Smooth muscle cell (in vitro differentiated cells): ENCODE results near the gene ISYNA1. TPM values are rescaled to one million over a fixed set of nuclear protein-coding genes. Genes with fewer than 3 reads are reported as not detected.

Experiments
- DNase-seq: peaks from one replicate; lab custom pipeline; 2025; ENCODE audit not compliant: unreplicated experiment; lab: John Stamatoyannopoulos, UW
- H2AFZ ChIP-seq: fragments of 200-600 bp; sonication (generic); 2 replicates; pipeline ENCODE4 v1.6.0; 2016; ENCODE audit warnings: antibody characterized with exemption, low read depth, mild to moderate bottlenecking
- H3F3A ChIP-seq: fragments of 200-600 bp; sonication (generic); 2 replicates; pipeline ENCODE4 v1.6.0; 2017; ENCODE audit warnings: antibody characterized with exemption, low read depth
- H3K27ac ChIP-seq: fragments of 200-600 bp; sonication (generic); 2 replicates; pipeline ENCODE4 v1.5.1; 2016; ENCODE audit warnings: low read depth, mild to moderate bottlenecking
- H3K27me3 ChIP-seq: fragments of 200-600 bp; sonication (generic); 2 replicates; pipeline ENCODE4 v1.6.1; 2016; ENCODE audit warnings: low read depth, mild to moderate bottlenecking
- H3K36me3 ChIP-seq: fragments of 200-600 bp; sonication (generic); 2 replicates; pipeline ENCODE4 v1.5.1; 2016; ENCODE audit warnings: low read depth
- H3K4me1 ChIP-seq: fragments of 200-600 bp; sonication (generic); 2 replicates; pipeline ENCODE4 v1.5.1; 2016; ENCODE audit warnings: low read depth
- H3K4me2 ChIP-seq: fragments of 200-600 bp; sonication (generic); 2 replicates; pipeline ENCODE4 v1.6.0; 2016; ENCODE audit warnings: mild to moderate bottlenecking
- H3K4me3 ChIP-seq: fragments of 200-600 bp; sonication (generic); 2 replicates; pipeline ENCODE4 v1.5.1; 2016; ENCODE audit warnings: mild to moderate bottlenecking
- H3K79me2 ChIP-seq: fragments of 200-600 bp; sonication (generic); 2 replicates; pipeline ENCODE4 v1.6.0; 2016; ENCODE audit warnings: low read depth, mild to moderate bottlenecking
- H3K9ac ChIP-seq: fragments of 200-600 bp; sonication (generic); 2 replicates; pipeline ENCODE4 v1.6.0; 2016; ENCODE audit warnings: low read depth
- H3K9me3 ChIP-seq: fragments of 200-600 bp; sonication (generic); replicated peaks from 2 replicates; pipeline ENCODE4 v1.5.1; 2016; ENCODE audit warnings: low read depth
- H4K20me1 ChIP-seq: fragments of 200-600 bp; sonication (generic); 2 replicates; pipeline ENCODE4 v1.6.0; 2016; ENCODE audit warnings: low read depth
- WGBS: methylation state at CpG from one replicate; pipeline ENCODE4 v1.1.7; 2016; ENCODE audit warnings: low lambda C conversion rate; 5-methylcytosine and 5-hydroxymethylcytosine counted together
- polyA plus RNA-seq: library from polyadenylated mRNA; unstranded; fragments of >200 nt; fragmentation: Nextera tagmentation; extraction: Ambion mirVana; gene quantifications from 2 replicates; pipeline ENCODE4 v1.2.1, GENCODE V29; 2016
- total RNA-seq: library from RNA; depleted of rRNA; stranded (reverse); fragments of >200 nt; gene quantifications from 2 replicates; pipeline ENCODE4 v1.2.3, GENCODE V29; 2014
- TF ChIP-seq, protein P1 (sequence below): fragments of 200-600 bp; sonication (generic); IDR thresholded peaks from 2 replicates; pipeline ENCODE4 v1.5.1; 2017; ENCODE audit warnings: borderline replicate concordance, mild to moderate bottlenecking, antibody characterized with exemption; ENCODE audit not compliant: insufficient read depth, poor library complexity, severe bottlenecking

ISYNA1 gene
- total and polyA plus RNA-seq, 2 experiments from 2014 or later: 56.9 to 60.1 TPM

DNA sequence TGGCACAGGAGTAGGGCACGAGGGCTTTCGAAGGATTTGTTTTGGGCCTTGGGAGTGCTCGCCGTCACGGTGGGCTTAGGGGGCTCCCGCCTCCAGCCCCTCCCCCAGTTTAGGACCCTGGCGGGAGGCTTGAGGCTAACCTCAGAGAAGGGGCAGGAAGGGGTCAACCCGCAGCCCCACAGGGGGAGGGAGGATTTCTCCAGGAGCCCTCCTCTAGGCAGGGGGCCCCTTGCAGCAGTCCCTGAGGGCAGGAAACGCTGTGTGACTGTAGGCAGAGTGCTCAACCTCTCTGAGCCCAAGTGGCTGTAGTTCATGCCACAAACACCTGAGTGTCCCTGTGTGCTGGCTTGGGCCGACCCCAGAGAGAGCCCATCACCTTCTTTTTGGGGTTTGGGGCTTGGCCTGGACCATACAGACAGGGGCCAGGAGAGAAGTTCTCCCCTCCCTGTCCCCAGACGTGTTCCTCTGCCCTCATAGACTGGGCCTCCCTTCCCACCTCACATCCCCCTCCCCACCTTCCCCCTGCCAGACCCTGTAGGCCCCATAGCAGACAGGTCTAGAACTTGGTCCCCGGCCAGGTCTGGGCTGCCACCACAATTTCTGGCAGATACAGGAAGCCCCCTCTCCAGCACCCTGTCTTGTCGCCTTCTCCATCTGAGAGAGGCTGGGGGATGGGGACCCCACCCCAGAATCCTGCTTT, 8.1 kb downstream of the ISYNA1 start:
- Histone ChIP-seq H3F3A (peaks cover 8% of the 10 kb centered on the region), H3K36me3 (no peaks in the 10 kb centered on the region), H3K4me2 (peak overlapping the region; percentile 90), H3K4me3 (peak overlapping the region; percentile 63), H3K27ac (peak overlapping the region; percentile 97), H4K20me1 (peaks cover 26% of the 10 kb centered on the region), H3K9me3 (no peaks in the 10 kb centered on the region), H3K27me3 (no peaks in the 10 kb centered on the region), H3K4me1 (peaks cover 26% of the 10 kb centered on the region), H3K79me2 (peaks cover 8% of the 10 kb centered on the region), H2AFZ (no peak overlapping the region), H3K9ac (peak overlapping the region; percentile 94)
- no peak for DNase-seq
- TF ChIP-seq, protein P1, sequence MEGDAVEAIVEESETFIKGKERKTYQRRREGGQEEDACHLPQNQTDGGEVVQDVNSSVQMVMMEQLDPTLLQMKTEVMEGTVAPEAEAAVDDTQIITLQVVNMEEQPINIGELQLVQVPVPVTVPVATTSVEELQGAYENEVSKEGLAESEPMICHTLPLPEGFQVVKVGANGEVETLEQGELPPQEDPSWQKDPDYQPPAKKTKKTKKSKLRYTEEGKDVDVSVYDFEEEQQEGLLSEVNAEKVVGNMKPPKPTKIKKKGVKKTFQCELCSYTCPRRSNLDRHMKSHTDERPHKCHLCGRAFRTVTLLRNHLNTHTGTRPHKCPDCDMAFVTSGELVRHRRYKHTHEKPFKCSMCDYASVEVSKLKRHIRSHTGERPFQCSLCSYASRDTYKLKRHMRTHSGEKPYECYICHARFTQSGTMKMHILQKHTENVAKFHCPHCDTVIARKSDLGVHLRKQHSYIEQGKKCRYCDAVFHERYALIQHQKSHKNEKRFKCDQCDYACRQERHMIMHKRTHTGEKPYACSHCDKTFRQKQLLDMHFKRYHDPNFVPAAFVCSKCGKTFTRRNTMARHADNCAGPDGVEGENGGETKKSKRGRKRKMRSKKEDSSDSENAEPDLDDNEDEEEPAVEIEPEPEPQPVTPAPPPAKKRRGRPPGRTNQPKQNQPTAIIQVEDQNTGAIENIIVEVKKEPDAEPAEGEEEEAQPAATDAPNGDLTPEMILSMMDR: no peak
- WGBS: 46% methylated on average over 10 of the region's 13 CpGs

DNA sequence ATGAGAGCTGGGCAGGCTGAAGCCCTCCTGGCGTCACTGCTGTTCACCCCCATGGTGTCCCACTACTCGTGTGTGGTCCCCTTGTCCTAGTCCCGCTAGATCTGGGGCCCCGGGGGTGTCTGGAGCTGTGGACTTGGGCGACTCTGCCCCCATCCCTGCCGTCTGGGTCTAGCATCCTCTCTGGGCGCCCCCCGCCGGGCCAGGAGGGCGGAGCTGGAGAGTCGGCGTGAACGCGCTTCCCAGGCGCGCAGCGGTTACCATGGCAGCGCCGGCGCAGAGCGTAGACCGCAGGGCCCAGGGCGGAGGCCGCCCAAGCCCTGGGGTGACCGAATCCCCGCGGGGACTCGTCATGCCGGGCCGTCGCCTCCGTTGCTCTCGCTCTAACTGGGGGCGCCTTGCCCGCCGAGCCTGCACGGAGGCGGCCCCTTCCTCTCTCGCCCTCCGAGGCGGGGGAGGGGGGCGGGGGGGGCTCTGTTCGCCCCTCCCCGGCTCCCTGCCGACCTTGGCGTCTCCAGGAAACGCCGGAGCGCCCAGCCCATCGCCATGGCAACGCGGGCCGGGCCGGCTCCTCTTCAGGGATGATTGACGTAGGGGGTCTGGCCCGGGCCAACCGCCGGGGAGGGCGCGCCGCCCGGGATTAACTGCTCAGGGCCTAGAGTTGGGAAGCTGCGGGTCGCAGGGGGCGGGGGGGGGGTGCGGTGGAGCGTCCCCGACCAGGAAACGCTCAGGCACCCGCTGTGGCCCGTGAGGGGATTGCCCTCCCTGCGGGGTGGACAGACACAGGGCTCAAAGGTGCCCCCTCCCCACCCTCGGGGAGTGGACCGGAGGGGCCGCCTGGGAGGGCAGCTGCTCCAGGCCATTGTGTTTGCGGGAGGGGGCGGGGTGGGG, 8.9 kb downstream of the ISYNA1 start:
- Histone ChIP-seq H3K4me1 (peaks cover 28% of the 10 kb centered on the region), H3K79me2 (peaks cover 10% of the 10 kb centered on the region), H3K36me3 (no peaks in the 10 kb centered on the region), H2AFZ (no peak overlapping the region), H3K9ac (peak overlapping the region; percentile 94), H3K4me2 (peak overlapping the region; percentile 90), H3K27me3 (no peaks in the 10 kb centered on the region), H4K20me1 (peaks cover 34% of the 10 kb centered on the region), H3F3A (peaks cover under 1% of the 10 kb centered on the region), H3K4me3 (peak overlapping the region; percentile 63), H3K9me3 (no peaks in the 10 kb centered on the region), H3K27ac (peak overlapping the region; percentile 97)
- WGBS: 3% methylated on average over 45 of the region's 77 CpGs
- TF ChIP-seq, protein P1: no peak
- peak; percentile 93 for DNase-seq

DNA sequence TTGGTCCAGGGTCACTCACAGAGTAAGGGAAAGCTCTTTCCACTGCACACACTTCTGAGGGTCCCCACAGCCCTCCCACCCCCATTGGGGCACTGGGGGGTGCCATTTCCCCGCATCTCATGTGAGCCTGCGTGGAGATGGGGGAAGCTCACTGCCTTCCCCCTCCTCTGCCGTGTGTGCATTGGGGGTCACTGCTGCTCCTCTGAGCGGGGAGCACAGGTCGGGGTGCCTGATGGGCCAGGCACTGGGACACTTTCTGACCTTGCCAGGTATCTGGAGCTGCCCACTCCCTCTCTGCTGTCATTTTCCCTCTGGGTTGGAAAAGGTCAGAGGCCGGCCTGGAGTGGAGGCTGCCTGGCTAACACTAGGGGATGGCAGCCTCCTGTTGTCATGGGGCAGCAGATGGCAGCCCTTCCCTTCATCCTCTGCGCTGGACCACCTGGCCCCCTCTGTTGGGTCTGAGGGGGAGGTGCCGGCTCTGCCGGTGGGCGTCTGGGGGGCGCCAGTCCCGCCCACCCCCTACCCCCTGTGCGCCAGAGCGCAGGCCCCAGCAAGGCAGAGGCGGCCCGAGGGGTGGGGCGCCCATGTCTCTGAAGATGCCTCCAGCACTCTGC, 9.7 kb downstream of the ISYNA1 start:
- peaks cover 17% of the 10 kb centered on the region for H3K79me2 ChIP-seq
- H4K20me1 ChIP-seq: peaks cover 41% of the 10 kb centered on the region
- H3K27ac ChIP-seq: peak overlapping the region; percentile 97
- peak overlapping the region; percentile 63 for H3K4me3 ChIP-seq
- H3K9ac ChIP-seq: peak overlapping the region; percentile 94
- H3K4me1 ChIP-seq: peaks cover 32% of the 10 kb centered on the region
- TF ChIP-seq, protein P1: no peak
- WGBS: 76% methylated on average over 14 of the region's 17 CpGs
- no peaks in the 10 kb centered on the region for H3K9me3 ChIP-seq
- DNase-seq: no peak
- no peaks in the 10 kb centered on the region for H3F3A ChIP-seq
- H3K36me3 ChIP-seq: no peaks in the 10 kb centered on the region
- no peaks in the 10 kb centered on the region for H3K27me3 ChIP-seq
- no peak overlapping the region for H2AFZ ChIP-seq
- H3K4me2 ChIP-seq: peak overlapping the region; percentile 90
